ENCODE data around the gene CLDN10. TPM values are rescaled to one million over a fixed set of nuclear protein-coding genes. Genes with fewer than 3 reads are reported as not detected.
"Not testable (repeated sequence)": the region's sequence is repeated elsewhere in the genome, so short reads cannot be mapped to it uniquely, and the experiment has no call there.

The CLDN10 gene
- total RNA-seq, 1 experiment from 2014 or later: 24.7 TPM

- ATAC-seq: no peak
- POLR2A ChIA-PET: no interaction called here
- no peaks in the 10 kb centered on the region for H3K36me3 Mint-ChIP-seq
- H3K27ac Mint-ChIP-seq: no peak overlapping the region
- H3K4me1 Mint-ChIP-seq: peaks cover 11% of the 10 kb centered on the region
- CTCF ChIA-PET: no interaction called here
- H3K27me3 Mint-ChIP-seq (ENCODE audit: low read depth): no peaks in the 10 kb centered on the region
- H3K4me3 Mint-ChIP-seq: no peak overlapping the region
- H3K9me3 Mint-ChIP-seq: no peaks in the 10 kb centered on the region
- no peak for DNase-seq (ENCODE audit: low spot score)
- TF ChIP-seq FOXK1 (CRISPR knock-in tag; IDR thresholded peaks at IDR 0.05) (no peak), SP1 (CRISPR knock-in tag; conservative IDR thresholded peaks at IDR 0.05) (no peak), IRF1 (CRISPR knock-in tag; IDR thresholded peaks at IDR 0.05) (no peak), ATF1 (CRISPR knock-in tag; IDR thresholded peaks at IDR 0.05) (no peak), GABPB1 (CRISPR knock-in tag; IDR thresholded peaks at IDR 0.05) (no peak), MXD4 (CRISPR knock-in tag; IDR thresholded peaks at IDR 0.05; ENCODE audit: borderline replicate concordance) (no peak), ZNF121 (CRISPR knock-in tag; IDR thresholded peaks at IDR 0.05) (no peak)
Observed at GRCh38 chr13:95512957-95513356, 39.6 kb upstream of the CLDN10 start.

- peaks cover 11% of the 10 kb centered on the region for H3K4me1 Mint-ChIP-seq
- H3K9me3 Mint-ChIP-seq; ATAC-seq; H3K27ac Mint-ChIP-seq; DNase-seq (ENCODE audit: low spot score); H3K27me3 Mint-ChIP-seq (ENCODE audit: low read depth); H3K4me3 Mint-ChIP-seq; POLR2A ChIA-PET; H3K36me3 Mint-ChIP-seq: not testable (repeated sequence)
- CTCF ChIA-PET: interaction anchor here (0.9 to 1.4 kb wide), 2 partner anchors 21 to 22 kb away, joined by 3 read pairs; no protein-coding TSS in a partner anchor
Observed at GRCh38 chr13:95515606-95516005, 36.9 kb upstream of the CLDN10 start.

GRCh38 chr13:95516021-95516420 is 36.5 kb upstream of the CLDN10 start:
- Mint-ChIP-seq H3K27me3 (ENCODE audit: low read depth) (no peaks in the 10 kb centered on the region), H3K4me1 (peaks cover 11% of the 10 kb centered on the region), H3K36me3 (no peaks in the 10 kb centered on the region), H3K4me3 (no peak overlapping the region), H3K27ac (no peak overlapping the region), H3K9me3 (no peaks in the 10 kb centered on the region)
- ChIA-PET POLR2A (no interaction called here), CTCF (interaction anchor here (1.4 kb wide), 1 partner anchor 22 kb away, joined by 3 read pairs; no protein-coding TSS in a partner anchor)
- no peak for DNase-seq (ENCODE audit: low spot score)
- no peak for ATAC-seq
- TF ChIP-seq SP1 (CRISPR knock-in tag; conservative IDR thresholded peaks at IDR 0.05): no peak
- TF ChIP-seq SOX15 (CRISPR knock-in tag; IDR thresholded peaks at IDR 0.05): no peak
- no peak for TF ChIP-seq ZNF425 (CRISPR knock-in tag; conservative IDR thresholded peaks at IDR 0.05)
- TF ChIP-seq ZNF396 (CRISPR knock-in tag; IDR thresholded peaks at IDR 0.05; ENCODE audit: borderline replicate concordance): no peak
- no peak for TF ChIP-seq OVOL2 (CRISPR knock-in tag; IDR thresholded peaks at IDR 0.05; ENCODE audit: borderline replicate concordance)
- TF ChIP-seq ATF6 (CRISPR knock-in tag; IDR thresholded peaks at IDR 0.05): no peak
- no peak for TF ChIP-seq RELA (CRISPR knock-in tag; IDR thresholded peaks at IDR 0.05; ENCODE audit: borderline replicate concordance)
- TF ChIP-seq MYBL2 (CRISPR knock-in tag; IDR thresholded peaks at IDR 0.05): no peak
- TF ChIP-seq FOXP4 (CRISPR knock-in tag; IDR thresholded peaks at IDR 0.05): no peak
- TF ChIP-seq ERG (CRISPR knock-in tag; IDR thresholded peaks at IDR 0.05): no peak
- no peak for TF ChIP-seq ZNF263 (CRISPR knock-in tag; IDR thresholded peaks at IDR 0.05; ENCODE audit: low read depth)
- TF ChIP-seq EMX1 (CRISPR knock-in tag; IDR thresholded peaks at IDR 0.05): no peak
- TF ChIP-seq ATF3 (CRISPR knock-in tag; conservative IDR thresholded peaks at IDR 0.05): no peak
- TF ChIP-seq ZNF532 (CRISPR knock-in tag; IDR thresholded peaks at IDR 0.05; ENCODE audit: borderline replicate concordance): no peak

Data from WTC11 (cell line).